ENCODE data around the gene CHN1.

CHN1 gene

GRCh38 chr2:174863183-174863582 lies 142.0 kb downstream of the CHN1 start:
- DNase-seq, result no peak

GRCh38 chr2:174859563-174860169 lies 145.5 kb downstream of the CHN1 start:
- DNase-seq, result no peak

GRCh38 chr2:174858745-174859144 lies 146.4 kb downstream of the CHN1 start:
- no peak for DNase-seq

- no peak for DNase-seq
Observed at GRCh38 chr2:174856447-174856846, 148.7 kb downstream of the CHN1 start.

- DNase-seq, result no peak
Observed at GRCh38 chr2:174846941-174847938, 157.9 kb downstream of the CHN1 start.

- DNase-seq, result no peak
Observed at GRCh38 chr2:174846218-174846617, 159.0 kb downstream of the CHN1 start.

- no peak for DNase-seq
Observed at GRCh38 chr2:174844295-174844708, 160.9 kb downstream of the CHN1 start.

GRCh38 chr2:174842496-174842895 lies 162.7 kb downstream of the CHN1 start:
- no peak for DNase-seq

- no peak for DNase-seq
Observed at GRCh38 chr2:174841936-174842335, 163.2 kb downstream of the CHN1 start.

GRCh38 chr2:174841350-174841749 lies 163.8 kb downstream of the CHN1 start:
- DNase-seq, result no peak

GRCh38 chr2:174840436-174840835 lies 164.7 kb downstream of the CHN1 start:
- no peak for DNase-seq

- no peak for DNase-seq
Observed at GRCh38 chr2:174839662-174840061, 165.5 kb downstream of the CHN1 start.

- DNase-seq, result no peak
Observed at GRCh38 chr2:174836995-174837390, 168.2 kb downstream of the CHN1 start.

- DNase-seq, result no peak
Observed at GRCh38 chr2:174836377-174836994, 168.7 kb downstream of the CHN1 start.

GRCh38 chr2:174835797-174836255 lies 169.4 kb downstream of the CHN1 start:
- peak; percentile 52 for DNase-seq

- no peak for DNase-seq
Observed at GRCh38 chr2:174833737-174834136, 171.4 kb downstream of the CHN1 start.

- DNase-seq, result no peak
Observed at GRCh38 chr2:174830561-174830960, 174.6 kb downstream of the CHN1 start.

GRCh38 chr2:174829550-174829949 lies 175.6 kb downstream of the CHN1 start:
- DNase-seq, result no peak

- no peak for DNase-seq
Observed at GRCh38 chr2:174827371-174828369, 177.5 kb downstream of the CHN1 start.

GRCh38 chr2:174826051-174826450 lies 179.1 kb downstream of the CHN1 start:
- DNase-seq, result no peak

- DNase-seq, result no peak
Observed at GRCh38 chr2:174824068-174824467, 181.1 kb downstream of the CHN1 start.

GRCh38 chr2:174821628-174822027 lies 183.6 kb downstream of the CHN1 start:
- no peak for DNase-seq

Data from stimulated activated CD4-positive, alpha-beta T cell treated with anti-CD3 and anti-CD28 coated beads, Interleukin-1b, Interleukin-23, amount 100 ng/mL, for 48 hours (primary cell).